ENCODE results near the gene OVAAL. TPM values are rescaled to one million over a fixed set of nuclear protein-coding genes. Genes with fewer than 3 reads are reported as not detected.

OVAAL gene
- total and polyA plus RNA-seq, 9 of the 15 experiments (the other 6 are each of a cell fraction or from before 2014, with no cell fraction given) = 0.04 to 0.18 (median 0.08) TPM; not detected in 4

DNA sequence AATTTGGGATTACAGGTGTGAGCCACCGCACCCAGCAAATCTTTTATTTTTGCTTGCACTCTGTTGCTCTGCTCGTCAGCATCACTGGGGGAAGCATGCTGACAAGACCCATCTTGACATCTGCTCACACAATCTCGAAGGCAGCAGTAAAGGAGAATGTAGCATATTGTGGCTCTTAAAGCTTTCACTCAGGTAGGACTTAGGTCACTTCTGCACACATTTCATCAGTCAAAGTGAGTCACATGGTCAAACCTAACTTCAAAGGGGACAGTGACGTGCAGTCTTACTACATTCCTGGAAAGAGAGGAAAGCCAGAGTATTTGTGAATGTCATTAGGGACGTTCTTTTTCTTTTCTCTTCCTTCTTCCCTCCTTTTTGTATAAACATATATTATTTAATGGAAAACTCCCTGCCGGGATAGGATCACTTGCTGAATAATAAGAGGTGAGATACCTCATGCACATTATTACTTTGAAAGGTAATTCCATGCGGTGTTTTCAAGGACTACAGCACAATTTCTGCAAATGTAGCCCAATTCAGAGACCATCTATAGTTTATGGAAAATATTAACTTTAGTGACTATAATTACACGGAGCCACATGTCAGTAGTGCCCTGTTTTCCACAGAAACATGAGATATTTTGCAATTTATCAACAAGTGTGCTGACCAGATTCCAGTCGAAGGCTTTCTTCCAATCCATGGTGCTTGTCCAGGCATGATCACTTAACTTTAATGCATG is 37.1 kb upstream of the OVAAL start:
- FAIRE-seq = peak; percentile 19
- Histone ChIP-seq H3K27me3 (ENCODE audit: control insufficient read depth in 2 of 2, insufficient read depth in 2 of 2, low read length in 2 of 2) (no peaks in the 10 kb centered on the region), H3K9me1 (ENCODE audit: control insufficient read depth, insufficient read depth, low read length) (no peaks in the 10 kb centered on the region), H3K27ac (ENCODE audit: extremely low read depth, low read depth, low read length) (no peak overlapping the region; the same call in 2 of the 3 replicates), H3K36me3 (ENCODE audit: control insufficient read depth, insufficient read depth, low read length) (no peaks in the 10 kb centered on the region), H3K9me3 (replicated peaks; ENCODE audit: control insufficient read depth, insufficient read depth, low read depth, low read length) (no peaks in the 10 kb centered on the region), H3K4me2 (ENCODE audit: insufficient read depth, low read length) (peak overlapping the region; percentile 33; the same call in 1 of the 2 replicates), H3K4me1 (replicated peaks in 1 of 2; ENCODE audit: control insufficient read depth in 2 of 2, insufficient read depth in 2 of 2, low read length in 2 of 2) (peaks cover 1 to 17% of the 10 kb centered on the region in 2 experiments; a peak in 3 of 5 replicates), H3K79me2 (ENCODE audit: control insufficient read depth, insufficient read depth, low read length) (no peaks in the 10 kb centered on the region), H3K9ac (ENCODE audit: insufficient read depth in 1 of 2, low read depth in 2 of 2, low read length in 2 of 2) (no peak overlapping the region), H4K20me1 (replicated peaks; ENCODE audit: control insufficient read depth, insufficient read depth, low read length) (no peaks in the 10 kb centered on the region), H2AFZ (ENCODE audit: low read depth, low read length) (peak overlapping the region; percentile 80), H3K4me3 (no peak overlapping the region)
- intact Hi-C loops (cut with micrococcal nuclease) = no loop called here
- in situ Hi-C loops (cut with MboI) = no loop called here
- ChIA-PET POLR2A (interaction anchor here (0.8 to 1.8 kb wide), 2 partner anchors 9 to 273 kb away, joined by 4 read pairs; no protein-coding TSS in a partner anchor), CTCF (ENCODE audit: low intra/inter-chr PET ratio) (interaction anchor here (0.5 to 1.4 kb wide), 3 partner anchors 232 to 645 kb away, joined by 3 to 5 read pairs (median 3); no protein-coding TSS in a partner anchor)
- BruUV-seq (replicated peaks) = no TSS peak
- peak; percentile 83 for ATAC-seq
- 35% methylated on average over 9 of the region's 9 CpGs for WGBS (ENCODE audit: insufficient coverage, low coverage, missing lambda C conversion rate)
- DNase-seq (ENCODE audit: extremely low read depth in 1 of 4, low spot score in 3 of 4) = peak in 1 of 4 experiments; percentile 56
- TF ChIP-seq ZNF384 (IDR thresholded peaks at IDR 0.05; ENCODE audit: low read depth, low read length) (no peak), ZZZ3 (IDR thresholded peaks at IDR 0.05) (no peak), TRIM24 (IDR thresholded peaks at IDR 0.05) (peak; percentile 37 to 49; a peak in 1 of 4 replicates), SLC30A9 (CRISPR knock-in tag; IDR thresholded peaks at IDR 0.05) (no peak), ZNF717 (CRISPR knock-in tag; IDR thresholded peaks at IDR 0.05) (no peak), ZNF316 (IDR thresholded peaks at IDR 0.05) (no peak), ZBTB5 (IDR thresholded peaks at IDR 0.05) (no peak), FOS (IDR thresholded peaks at IDR 0.05; ENCODE audit: extremely low read depth, insufficient read length) (no peak), ELF1 (tag; IDR thresholded peaks at IDR 0.05) (peak; percentile 18; the same call in 1 of the 2 replicates), HDAC3 (IDR thresholded peaks at IDR 0.05; ENCODE audit: borderline replicate concordance, partially characterized antibody) (peak; percentile 11), CEBPG (CRISPR knock-in tag; IDR thresholded peaks at IDR 0.05) (peak; percentile 84; the same call in 1 of the 2 replicates), CEBPG (tag; conservative IDR thresholded peaks at IDR 0.05 in 1 of 2, IDR thresholded peaks at IDR 0.05 in 1 of 2) (peak in 1 of 2 experiments; percentile 78; a peak in 2 of 4 replicates), ATF2 (CRISPR knock-in tag; IDR thresholded peaks at IDR 0.05) (no peak), RAD51 (IDR thresholded peaks at IDR 0.05; ENCODE audit: borderline replicate concordance, low read depth) (peak; percentile 70)
- TF ChIP-seq, protein P1, sequence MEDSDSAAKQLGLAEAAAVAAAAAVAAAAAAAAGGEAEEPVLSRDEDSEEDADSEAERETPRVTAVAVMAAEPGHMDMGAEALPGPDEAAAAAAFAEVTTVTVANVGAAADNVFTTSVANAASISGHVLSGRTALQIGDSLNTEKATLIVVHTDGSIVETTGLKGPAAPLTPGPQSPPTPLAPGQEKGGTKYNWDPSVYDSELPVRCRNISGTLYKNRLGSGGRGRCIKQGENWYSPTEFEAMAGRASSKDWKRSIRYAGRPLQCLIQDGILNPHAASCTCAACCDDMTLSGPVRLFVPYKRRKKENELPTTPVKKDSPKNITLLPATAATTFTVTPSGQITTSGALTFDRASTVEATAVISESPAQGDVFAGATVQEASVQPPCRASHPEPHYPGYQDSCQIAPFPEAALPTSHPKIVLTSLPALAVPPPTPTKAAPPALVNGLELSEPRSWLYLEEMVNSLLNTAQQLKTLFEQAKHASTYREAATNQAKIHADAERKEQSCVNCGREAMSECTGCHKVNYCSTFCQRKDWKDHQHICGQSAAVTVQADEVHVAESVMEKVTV (CRISPR knock-in tag; IDR thresholded peaks at IDR 0.05) = no peak
- TF ChIP-seq, protein P2, sequence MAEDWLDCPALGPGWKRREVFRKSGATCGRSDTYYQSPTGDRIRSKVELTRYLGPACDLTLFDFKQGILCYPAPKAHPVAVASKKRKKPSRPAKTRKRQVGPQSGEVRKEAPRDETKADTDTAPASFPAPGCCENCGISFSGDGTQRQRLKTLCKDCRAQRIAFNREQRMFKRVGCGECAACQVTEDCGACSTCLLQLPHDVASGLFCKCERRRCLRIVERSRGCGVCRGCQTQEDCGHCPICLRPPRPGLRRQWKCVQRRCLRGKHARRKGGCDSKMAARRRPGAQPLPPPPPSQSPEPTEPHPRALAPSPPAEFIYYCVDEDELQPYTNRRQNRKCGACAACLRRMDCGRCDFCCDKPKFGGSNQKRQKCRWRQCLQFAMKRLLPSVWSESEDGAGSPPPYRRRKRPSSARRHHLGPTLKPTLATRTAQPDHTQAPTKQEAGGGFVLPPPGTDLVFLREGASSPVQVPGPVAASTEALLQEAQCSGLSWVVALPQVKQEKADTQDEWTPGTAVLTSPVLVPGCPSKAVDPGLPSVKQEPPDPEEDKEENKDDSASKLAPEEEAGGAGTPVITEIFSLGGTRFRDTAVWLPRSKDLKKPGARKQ (CRISPR knock-in tag; IDR thresholded peaks at IDR 0.05) = 0 out of 2 replicates have a peak, but pooled peaks have one; percentile 21
